Measurements from ENCODE around the gene CXCL17.
"Not testable (repeated sequence)": the region's sequence is repeated elsewhere in the genome, so short reads cannot be mapped to it uniquely, and the experiment has no call there.

The CXCL17 gene

DNA sequence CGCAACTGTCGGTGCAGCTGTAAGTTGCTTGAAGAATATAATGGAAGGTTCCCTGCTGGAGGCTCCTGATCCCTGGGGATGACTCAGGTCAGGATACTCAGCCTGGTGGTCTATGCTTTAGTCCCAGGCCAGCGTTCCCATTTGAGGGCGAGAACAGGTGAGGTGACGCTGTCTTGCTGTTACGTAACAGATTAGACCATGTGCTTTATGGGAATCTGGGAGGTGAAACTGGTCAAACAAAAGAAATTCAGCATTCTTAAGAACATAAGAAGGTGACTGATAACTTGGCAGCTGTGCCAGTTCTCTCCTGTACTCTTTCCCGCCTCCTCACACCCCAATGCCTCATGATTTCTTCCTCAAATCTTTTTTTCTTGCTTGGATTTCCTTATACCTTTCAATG, at the start of gene CXCL17:
Gene CXCL17, minus strand, starts transcription at position 114 of the 400 bp plus-strand sequence. CDS start 114 bp downstream, outside the sequence.
- Histone ChIP-seq H3K4me3 (no peak within 1 kb of the TSS), H3K9me3 (no peaks in the 10 kb centered on the region), H4K20me1 (peaks cover 24% of the 10 kb centered on the region; the same call in 1 of the 2 replicates), H3K9ac (no peak within 1 kb of the TSS), H3K36me3 (no peaks in the 10 kb centered on the region), H3K27me3 (no peaks in the 10 kb centered on the region), H3K4me2 (no peak within 1 kb of the TSS; the same call in 1 of the 2 replicates), H3K4me1 (peaks cover 18% of the 10 kb centered on the region), H3K27ac (no peak within 1 kb of the TSS)
- TF ChIP-seq Cebpa-rat (IDR thresholded peaks at IDR 0.05), result no peak

DNA sequence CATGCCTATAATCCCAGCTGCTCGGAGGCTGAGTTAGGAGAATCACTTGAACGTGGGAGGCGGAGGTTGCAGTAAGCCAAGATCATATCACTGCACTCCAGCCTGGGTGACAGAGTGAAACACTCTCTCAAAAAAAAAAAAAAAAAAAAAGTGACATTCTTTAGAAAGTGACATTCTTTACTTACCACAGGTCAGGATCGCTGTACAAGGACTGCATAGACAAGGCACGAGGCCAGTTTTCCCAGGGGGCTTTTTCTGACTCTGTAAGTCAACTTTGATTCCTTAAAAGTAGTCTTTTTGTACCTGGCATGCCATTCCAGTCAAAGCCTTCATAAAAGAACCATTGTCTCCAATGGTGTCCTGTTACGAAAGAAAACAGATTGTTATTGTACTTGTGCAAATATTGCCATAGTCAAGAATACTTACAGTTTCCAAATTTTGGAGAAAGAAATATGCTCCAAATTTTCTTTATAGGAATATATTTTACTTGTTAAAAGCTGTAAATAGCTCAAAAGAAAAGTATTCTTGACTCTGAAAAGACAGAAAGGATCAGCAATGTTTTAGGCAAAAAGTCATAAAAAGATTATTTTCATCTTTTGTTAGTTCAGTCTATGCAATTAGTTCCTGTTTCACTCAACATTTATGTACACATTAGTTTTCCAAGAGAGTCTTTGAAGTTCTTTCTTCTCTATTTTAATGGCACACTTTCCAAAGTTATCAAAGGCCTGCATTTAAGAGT, 46.2 kb upstream of the CXCL17 start:
- H3K4me3 ChIP-seq, result no peak overlapping the region
- no peaks in the 10 kb centered on the region for H3K27me3 ChIP-seq
- no peak overlapping the region for H3K27ac ChIP-seq
- H3K36me3 ChIP-seq, result no peaks in the 10 kb centered on the region
- H4K20me1 ChIP-seq, result no peaks in the 10 kb centered on the region
- H3K9ac ChIP-seq, result no peak overlapping the region
- no peaks in the 10 kb centered on the region for H3K9me3 ChIP-seq
- no peak overlapping the region for H3K4me2 ChIP-seq
- H3K4me1 ChIP-seq, result no peaks in the 10 kb centered on the region
- no peak for TF ChIP-seq Cebpa-rat (IDR thresholded peaks at IDR 0.05)

DNA sequence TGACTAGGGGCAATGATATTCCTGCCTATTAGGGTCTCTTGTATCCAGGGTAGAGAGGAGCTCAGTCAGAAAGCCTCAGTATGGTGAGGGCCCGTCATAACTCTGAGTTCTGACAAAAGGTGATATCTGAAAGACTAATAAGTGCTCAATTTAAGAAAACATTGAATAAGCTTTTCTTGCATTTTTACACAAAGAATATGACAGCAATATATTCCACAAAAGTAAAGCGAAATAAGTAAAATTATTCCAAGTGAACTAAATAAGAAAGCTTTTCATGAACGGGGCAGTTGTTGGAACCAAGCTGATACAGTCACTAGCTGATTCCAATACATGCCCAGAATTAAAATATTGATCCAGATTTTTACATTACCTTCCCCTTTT, 45.0 kb upstream of the CXCL17 start:
- TF ChIP-seq Cebpa-rat (IDR thresholded peaks at IDR 0.05), result no peak
- H4K20me1 ChIP-seq, result no peaks in the 10 kb centered on the region
- no peak overlapping the region for H3K4me2 ChIP-seq
- no peaks in the 10 kb centered on the region for H3K27me3 ChIP-seq
- no peaks in the 10 kb centered on the region for H3K9me3 ChIP-seq
- H3K4me3 ChIP-seq, result no peak overlapping the region
- H3K36me3 ChIP-seq, result no peaks in the 10 kb centered on the region
- no peak overlapping the region for H3K9ac ChIP-seq
- H3K4me1 ChIP-seq, result no peaks in the 10 kb centered on the region
- H3K27ac ChIP-seq, result no peak overlapping the region

- no peaks in the 10 kb centered on the region for H3K9me3 ChIP-seq
- TF ChIP-seq Cebpa-rat (IDR thresholded peaks at IDR 0.05), result no peak
- no peaks in the 10 kb centered on the region for H4K20me1 ChIP-seq
- no peaks in the 10 kb centered on the region for H3K27me3 ChIP-seq
- H3K4me3 ChIP-seq, result no peak overlapping the region
- H3K4me2 ChIP-seq, result no peak overlapping the region
- H3K36me3 ChIP-seq, result no peaks in the 10 kb centered on the region
- H3K27ac ChIP-seq, result no peak overlapping the region
- no peak overlapping the region for H3K9ac ChIP-seq
- no peaks in the 10 kb centered on the region for H3K4me1 ChIP-seq
These were observed 44.5 kb upstream of the CXCL17 start for GRCh38 chr19:42487032-42487797.

GRCh38 chr19:42485036-42485435, 42.3 kb upstream of the CXCL17 start:
- H3K4me3 ChIP-seq, H3K9me3 ChIP-seq, H3K9ac ChIP-seq, H3K36me3 ChIP-seq, H4K20me1 ChIP-seq, H3K4me2 ChIP-seq, H3K27me3 ChIP-seq, H3K27ac ChIP-seq: not testable (repeated sequence)
- peaks cover 18% of the 10 kb centered on the region for H3K4me1 ChIP-seq

- Histone ChIP-seq H4K20me1 (no peaks in the 10 kb centered on the region), H3K4me1 (peaks cover 31% of the 10 kb centered on the region), H3K4me3 (peak overlapping the region; percentile 27; the same call in 1 of the 2 replicates), H3K9ac (peak overlapping the region; percentile 3; the same call in 1 of the 2 replicates), H3K36me3 (no peaks in the 10 kb centered on the region), H3K9me3 (0 out of 2 replicates have a peak, but pooled peaks cover 5% of the 10 kb centered on the region), H3K27me3 (no peaks in the 10 kb centered on the region), H3K27ac (peak overlapping the region; percentile 43; the same call in 1 of the 2 replicates), H3K4me2 (peak overlapping the region; percentile 73)
- TF ChIP-seq Cebpa-rat (IDR thresholded peaks at IDR 0.05), result no peak
These were observed 37.8 kb upstream of the CXCL17 start for GRCh38 chr19:42480335-42481095.

GRCh38 chr19:42479736-42480135, 37.0 kb upstream of the CXCL17 start:
- Histone ChIP-seq H3K4me2 (peak overlapping the region; percentile 73), H3K4me3 (no peak overlapping the region), H3K9me3 (0 out of 2 replicates have a peak, but pooled peaks cover 5% of the 10 kb centered on the region), H3K4me1 (peaks cover 32% of the 10 kb centered on the region), H3K27me3 (no peaks in the 10 kb centered on the region), H3K36me3 (no peaks in the 10 kb centered on the region), H3K9ac (no peak overlapping the region), H4K20me1 (no peaks in the 10 kb centered on the region), H3K27ac (0 out of 2 replicates have a peak overlapping the region, but pooled peaks have one; percentile 43)
- TF ChIP-seq Cebpa-rat (IDR thresholded peaks at IDR 0.05), result no peak

DNA sequence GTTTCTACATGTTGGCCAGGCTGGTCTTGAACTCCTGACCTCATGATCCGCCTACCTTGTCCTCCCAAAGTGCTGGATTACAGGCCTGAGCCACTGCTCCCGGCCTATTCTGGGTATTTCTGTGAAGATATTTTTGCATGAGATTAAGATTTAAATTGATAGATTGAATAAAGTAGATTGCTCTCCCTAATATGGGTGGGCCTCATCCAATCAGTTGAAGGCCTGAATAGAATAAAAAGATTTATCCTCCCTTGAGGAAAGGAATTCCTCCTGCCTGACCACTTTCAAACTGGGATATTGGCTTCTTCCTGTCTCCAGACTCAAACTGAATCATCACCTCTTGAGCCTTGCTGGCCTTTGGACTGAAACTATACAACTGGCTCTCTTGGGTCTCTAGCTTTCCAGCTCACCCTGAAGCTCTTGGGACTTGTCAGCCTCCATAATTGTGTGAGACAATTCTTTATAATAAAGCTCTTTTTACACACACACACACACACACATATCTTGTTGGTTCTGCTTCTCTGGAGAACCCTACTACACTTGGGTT, 36.1 kb upstream of the CXCL17 start:
- 0 out of 2 replicates have a peak, but pooled peaks cover 5% of the 10 kb centered on the region for H3K9me3 ChIP-seq
- no peak overlapping the region for H3K4me3 ChIP-seq
- no peaks in the 10 kb centered on the region for H3K36me3 ChIP-seq
- H4K20me1 ChIP-seq, result no peaks in the 10 kb centered on the region
- no peak overlapping the region for H3K27ac ChIP-seq
- no peak overlapping the region for H3K4me2 ChIP-seq
- H3K9ac ChIP-seq, result no peak overlapping the region
- H3K4me1 ChIP-seq, result peaks cover 41% of the 10 kb centered on the region
- TF ChIP-seq Cebpa-rat (IDR thresholded peaks at IDR 0.05), result no peak
- no peaks in the 10 kb centered on the region for H3K27me3 ChIP-seq

GRCh38 chr19:42477933-42478332, 35.2 kb upstream of the CXCL17 start:
- Histone ChIP-seq H3K4me2 (no peak overlapping the region), H3K4me3 (no peak overlapping the region), H3K36me3 (no peaks in the 10 kb centered on the region), H3K9me3 (0 out of 2 replicates have a peak, but pooled peaks cover 5% of the 10 kb centered on the region), H3K27me3 (no peaks in the 10 kb centered on the region), H3K9ac (no peak overlapping the region), H4K20me1 (no peaks in the 10 kb centered on the region), H3K27ac (no peak overlapping the region), H3K4me1 (peaks cover 44% of the 10 kb centered on the region)
- no peak for TF ChIP-seq Cebpa-rat (IDR thresholded peaks at IDR 0.05)
